ENCODE data around the gene LRRC27. TPM values are rescaled to one million over a fixed set of nuclear protein-coding genes. Genes with fewer than 3 reads are reported as not detected.
A peak's percentile ranks its signal among the peaks of the same experiment; 100 is the strongest.

Gene LRRC27
- total RNA-seq, 2 experiments from 2014 or later: 3.5 to 3.8 TPM

DNA sequence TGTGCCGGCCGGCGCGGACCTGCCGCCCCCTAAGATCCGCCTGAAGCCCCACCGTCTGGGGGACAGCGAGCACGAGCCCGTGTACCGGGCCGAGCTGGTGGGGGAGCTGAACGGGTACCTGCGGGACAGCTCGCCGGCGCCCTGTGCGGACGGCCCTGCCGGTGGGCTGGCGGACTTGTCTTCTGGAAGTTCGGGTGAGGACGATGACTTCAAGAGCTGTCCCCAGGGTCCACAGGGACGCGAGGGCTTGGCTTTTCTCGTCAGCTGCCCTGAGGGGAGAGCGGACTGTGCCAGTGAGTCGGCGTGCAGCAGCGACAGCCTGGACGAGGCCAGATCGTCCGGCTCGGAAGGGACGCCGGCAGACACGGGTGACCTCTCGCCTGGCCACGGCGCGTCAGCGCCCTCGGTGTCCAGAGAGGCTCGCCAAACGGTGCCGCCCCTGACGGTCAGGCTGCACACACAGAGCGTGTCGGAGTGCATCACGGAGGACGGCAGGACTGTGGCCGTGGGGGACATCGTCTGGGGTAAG is 73.5 kb downstream of the LRRC27 start:
- Mint-ChIP-seq H3K9me3 (no peaks in the 10 kb centered on the region), H3K4me3 (no peak overlapping the region), H3K27me3 (no peaks in the 10 kb centered on the region), H3K27ac (no peak overlapping the region), H3K4me1 (peaks cover 5% of the 10 kb centered on the region), H3K36me3 (no peaks in the 10 kb centered on the region)
- no peak for DNase-seq

DNA sequence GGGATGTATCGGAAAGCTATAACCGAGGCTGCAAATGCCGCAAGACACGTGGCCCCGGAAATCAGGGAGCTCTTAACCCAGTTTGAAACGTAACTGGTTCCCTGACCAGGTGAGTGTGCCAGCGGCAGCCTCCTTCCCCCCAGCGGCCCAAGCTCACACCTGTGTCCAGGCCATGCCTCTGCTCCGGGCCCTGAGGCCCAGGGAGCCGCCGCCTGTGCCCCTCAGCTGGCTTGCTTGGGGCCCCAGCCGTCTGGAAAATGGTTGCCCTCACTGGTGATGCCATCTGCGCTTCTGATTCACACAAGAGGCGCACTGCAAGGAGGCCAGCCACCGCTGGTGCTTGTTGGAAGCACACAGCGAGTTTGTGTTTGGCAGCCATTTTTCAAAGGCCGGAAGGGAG is 74.2 kb downstream of the LRRC27 start:
- Mint-ChIP-seq H3K9me3 (no peaks in the 10 kb centered on the region), H3K4me3 (no peak overlapping the region), H3K4me1 (peaks cover 5% of the 10 kb centered on the region), H3K36me3 (no peaks in the 10 kb centered on the region), H3K27ac (no peak overlapping the region), H3K27me3 (no peaks in the 10 kb centered on the region)
- no peak for DNase-seq

DNA sequence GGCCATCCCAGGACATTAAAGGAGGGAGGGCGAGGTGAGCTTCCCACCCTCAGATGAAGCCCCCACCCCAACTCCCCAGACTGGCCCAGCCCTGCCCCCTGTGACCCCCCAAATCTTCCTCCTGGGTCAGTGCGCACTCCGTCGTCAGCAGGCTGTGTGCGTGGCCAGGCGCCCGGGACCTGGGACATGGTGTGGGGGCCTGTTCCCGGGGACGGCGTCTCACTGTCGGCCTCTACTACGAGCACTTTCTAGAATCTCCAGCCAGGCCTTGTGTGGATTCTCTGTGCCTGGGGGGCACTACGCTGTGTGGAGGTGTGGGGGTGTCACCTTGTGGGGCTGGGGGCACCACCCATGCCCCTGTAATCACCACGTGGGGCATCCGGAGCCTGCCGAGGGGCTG is 74.8 kb downstream of the LRRC27 start:
- Mint-ChIP-seq H3K9me3 (no peaks in the 10 kb centered on the region), H3K36me3 (no peaks in the 10 kb centered on the region), H3K4me1 (peaks cover 5% of the 10 kb centered on the region), H3K4me3 (no peak overlapping the region), H3K27me3 (no peaks in the 10 kb centered on the region), H3K27ac (no peak overlapping the region)
- DNase-seq: no peak

DNA sequence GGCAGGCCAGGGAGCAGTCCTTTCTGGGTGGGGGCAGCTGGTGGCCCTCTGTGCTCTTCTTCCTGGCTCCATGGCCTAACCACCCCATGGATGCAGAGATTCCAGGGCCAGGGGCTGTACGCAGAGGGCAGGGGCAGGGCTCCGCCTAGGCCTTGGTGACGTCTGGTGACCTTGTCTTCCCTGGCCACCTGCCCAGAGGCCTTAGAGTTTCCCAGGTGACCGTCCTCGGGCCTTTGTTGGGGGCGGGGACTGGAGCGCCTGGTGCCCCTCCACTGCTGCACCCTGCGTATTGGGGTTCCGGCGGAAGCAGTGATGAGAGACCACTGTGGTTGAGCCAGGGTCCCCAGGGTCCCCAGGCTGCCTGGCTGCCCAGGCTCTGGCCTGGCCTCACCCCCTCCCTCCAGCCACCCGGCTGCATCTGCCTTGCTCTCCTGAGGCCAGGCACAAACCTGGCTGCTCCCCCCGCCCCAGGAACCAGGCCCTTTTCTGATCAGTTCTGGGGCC is 75.3 kb downstream of the LRRC27 start:
- DNase-seq: no peak
- Mint-ChIP-seq H3K27ac (peak overlapping the region; percentile 62), H3K9me3 (no peaks in the 10 kb centered on the region), H3K36me3 (no peaks in the 10 kb centered on the region), H3K4me1 (peaks cover 5% of the 10 kb centered on the region), H3K27me3 (no peaks in the 10 kb centered on the region), H3K4me3 (no peak overlapping the region)

DNA sequence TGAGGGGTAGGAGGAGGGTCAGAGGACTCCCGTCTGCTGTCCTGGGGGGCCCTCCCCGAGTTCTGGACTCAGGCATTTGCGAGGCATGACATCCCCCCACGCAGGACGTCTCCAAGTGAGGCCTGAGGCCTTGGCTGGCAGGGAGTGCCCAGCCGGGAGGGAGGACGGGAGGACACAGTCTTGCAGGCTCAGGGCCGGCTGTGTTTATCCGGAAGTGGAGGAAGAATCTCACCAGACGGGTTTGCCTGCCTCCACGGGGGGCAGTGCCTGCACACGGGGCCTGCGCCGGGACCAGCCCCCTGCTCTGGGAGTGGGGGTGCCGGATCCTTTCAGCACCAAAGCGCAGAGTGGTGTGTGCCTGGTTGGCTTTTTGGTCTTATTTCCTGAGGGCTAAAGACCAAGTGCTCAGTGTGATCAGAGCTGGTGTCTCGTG is 75.9 kb downstream of the LRRC27 start:
- H3K36me3 Mint-ChIP-seq: no peaks in the 10 kb centered on the region

DNA sequence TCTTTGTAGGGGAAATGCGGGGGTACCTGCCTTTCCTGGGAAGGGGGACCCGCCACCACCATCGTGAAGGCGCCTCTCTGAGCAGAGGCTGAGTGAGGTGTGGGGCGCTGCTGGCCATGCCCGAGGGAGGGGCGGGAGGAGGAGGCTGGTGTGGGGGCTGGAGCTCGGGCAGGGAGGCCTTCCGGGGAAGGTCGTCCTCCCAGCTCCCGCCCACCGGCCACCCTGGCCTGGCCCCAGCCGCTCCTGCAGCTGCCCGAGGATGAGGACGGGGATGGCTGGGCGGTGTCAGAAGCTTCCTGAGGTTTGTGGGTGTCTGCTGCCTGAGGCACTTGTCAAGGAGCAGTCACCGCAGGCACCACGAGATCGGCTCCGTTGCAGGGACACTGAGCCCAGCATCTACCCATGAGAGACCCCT is 76.4 kb downstream of the LRRC27 start:
- Mint-ChIP-seq H3K27me3 (no peaks in the 10 kb centered on the region), H3K36me3 (no peaks in the 10 kb centered on the region), H3K27ac (no peak overlapping the region), H3K9me3 (no peaks in the 10 kb centered on the region), H3K4me3 (peak overlapping the region; percentile 29), H3K4me1 (peaks cover 5% of the 10 kb centered on the region)
- DNase-seq: peak; percentile 36

More for the DNA sequence above, 75.9 kb downstream of the LRRC27 start:
- Mint-ChIP-seq H3K9me3 (no peaks in the 10 kb centered on the region), H3K27ac (peak overlapping the region; percentile 62), H3K4me1 (peaks cover 5% of the 10 kb centered on the region), H3K4me3 (peak overlapping the region; percentile 29), H3K27me3 (no peaks in the 10 kb centered on the region)
- DNase-seq: no peak

DNA sequence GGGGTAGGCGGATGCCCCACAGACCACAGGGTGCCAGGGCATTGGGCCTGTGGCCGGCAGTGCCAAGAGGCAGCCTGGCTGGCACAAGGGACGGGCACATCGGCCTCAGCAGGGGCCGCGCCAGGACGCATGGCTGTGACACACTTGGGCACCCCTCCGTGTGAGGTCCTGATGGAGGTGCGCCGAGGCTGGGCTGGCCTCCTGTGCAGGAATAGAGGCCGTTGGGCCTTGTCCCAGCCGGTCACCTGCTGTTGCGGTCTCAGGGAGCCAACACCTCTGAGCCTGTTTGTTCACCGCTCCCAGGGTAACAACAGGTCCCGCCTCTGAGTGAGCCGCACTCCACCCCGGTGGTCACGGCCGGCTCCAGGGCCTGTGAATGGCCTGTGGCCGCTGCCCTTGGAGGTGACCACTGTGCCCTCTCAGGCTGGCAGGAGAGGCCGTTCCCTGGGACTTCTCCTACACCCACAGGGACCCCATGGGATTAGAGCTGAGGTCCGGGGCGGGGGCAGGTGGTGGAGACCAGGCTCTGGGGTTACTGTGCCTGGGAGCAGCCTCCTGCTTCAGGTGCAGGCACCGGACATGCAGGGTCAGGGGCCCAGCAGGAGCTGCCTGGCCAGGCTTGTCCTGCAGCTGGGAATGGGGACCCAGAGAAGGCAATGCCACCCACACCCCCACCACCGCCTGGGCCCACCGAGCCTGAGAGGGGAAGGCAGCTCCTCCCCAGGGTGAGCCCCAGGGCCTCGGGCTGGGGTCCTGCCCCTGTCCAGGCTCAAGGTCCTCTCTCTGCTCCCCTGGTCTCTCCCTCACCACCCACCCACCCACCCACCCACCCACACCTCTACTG is 77.1 kb downstream of the LRRC27 start:
- H3K4me3 Mint-ChIP-seq: no peak overlapping the region
- H3K4me1 Mint-ChIP-seq: peaks cover 5% of the 10 kb centered on the region
- H3K27me3 Mint-ChIP-seq: no peaks in the 10 kb centered on the region
- H3K9me3 Mint-ChIP-seq: no peaks in the 10 kb centered on the region
- H3K36me3 Mint-ChIP-seq: no peaks in the 10 kb centered on the region
- no peak for DNase-seq
- H3K27ac Mint-ChIP-seq: no peak overlapping the region

DNA sequence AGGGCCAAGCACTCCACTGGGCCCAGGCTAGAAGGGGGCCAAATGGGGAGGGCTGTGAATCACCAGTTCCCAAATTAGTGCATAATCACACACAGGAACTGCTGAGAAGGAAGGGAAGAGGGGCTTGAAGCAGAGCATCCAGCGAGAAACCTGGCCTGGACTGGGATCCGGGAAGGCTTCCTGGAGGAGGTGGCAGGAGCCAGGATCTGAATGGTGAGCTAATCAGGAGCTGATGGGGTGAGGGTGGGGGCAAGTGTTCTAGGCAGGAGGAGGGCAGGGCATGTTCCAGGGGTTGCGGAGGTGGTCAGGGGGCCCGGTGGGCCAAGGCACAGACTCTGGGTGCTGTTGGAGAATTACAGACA is 77.7 kb downstream of the LRRC27 start:
- Mint-ChIP-seq H3K36me3 (no peaks in the 10 kb centered on the region), H3K27ac (no peak overlapping the region), H3K9me3 (no peaks in the 10 kb centered on the region), H3K4me3 (no peak overlapping the region), H3K4me1 (peaks cover 5% of the 10 kb centered on the region), H3K27me3 (no peaks in the 10 kb centered on the region)
- no peak for DNase-seq

DNA sequence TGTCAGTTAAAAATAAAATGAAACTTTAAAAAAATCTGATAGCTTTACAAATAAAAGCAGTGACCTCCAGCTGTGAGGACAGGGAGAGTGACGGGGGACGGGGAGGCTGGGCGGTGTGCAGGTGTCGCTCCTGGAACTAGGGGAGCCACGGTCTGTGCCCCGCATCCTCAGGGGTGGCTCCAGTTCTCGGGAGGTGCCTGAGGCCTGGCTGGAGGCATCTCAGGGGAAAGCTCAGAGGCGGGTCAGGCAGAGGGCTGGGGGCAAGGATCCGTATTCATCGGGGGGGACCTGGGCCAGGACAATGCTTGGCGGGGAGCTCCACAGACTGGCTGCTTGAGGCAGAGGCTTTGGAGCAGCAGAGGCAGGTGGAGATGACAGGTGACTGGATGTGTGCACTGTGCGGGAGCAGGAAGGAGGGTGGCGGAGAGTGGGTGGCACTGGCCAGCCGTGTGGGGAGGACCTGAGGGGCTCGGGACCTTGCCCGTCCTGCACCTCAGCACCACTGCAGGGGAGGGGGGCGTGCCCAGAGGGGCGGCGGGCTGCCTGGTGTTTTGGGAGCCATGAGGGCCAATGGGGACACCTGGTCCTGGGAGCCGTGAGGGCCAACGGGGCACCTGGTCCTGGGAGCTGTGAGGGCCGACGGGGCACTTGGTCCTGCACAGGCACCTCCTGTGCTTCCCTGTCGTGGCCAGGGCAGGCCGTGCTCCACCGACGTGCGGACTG is 78.2 kb downstream of the LRRC27 start:
- no peaks in the 10 kb centered on the region for H3K27me3 Mint-ChIP-seq
- H3K4me3 Mint-ChIP-seq: no peak overlapping the region
- DNase-seq: no peak
- no peaks in the 10 kb centered on the region for H3K9me3 Mint-ChIP-seq
- H3K36me3 Mint-ChIP-seq: no peaks in the 10 kb centered on the region
- peaks cover 5% of the 10 kb centered on the region for H3K4me1 Mint-ChIP-seq
- no peak overlapping the region for H3K27ac Mint-ChIP-seq

DNA sequence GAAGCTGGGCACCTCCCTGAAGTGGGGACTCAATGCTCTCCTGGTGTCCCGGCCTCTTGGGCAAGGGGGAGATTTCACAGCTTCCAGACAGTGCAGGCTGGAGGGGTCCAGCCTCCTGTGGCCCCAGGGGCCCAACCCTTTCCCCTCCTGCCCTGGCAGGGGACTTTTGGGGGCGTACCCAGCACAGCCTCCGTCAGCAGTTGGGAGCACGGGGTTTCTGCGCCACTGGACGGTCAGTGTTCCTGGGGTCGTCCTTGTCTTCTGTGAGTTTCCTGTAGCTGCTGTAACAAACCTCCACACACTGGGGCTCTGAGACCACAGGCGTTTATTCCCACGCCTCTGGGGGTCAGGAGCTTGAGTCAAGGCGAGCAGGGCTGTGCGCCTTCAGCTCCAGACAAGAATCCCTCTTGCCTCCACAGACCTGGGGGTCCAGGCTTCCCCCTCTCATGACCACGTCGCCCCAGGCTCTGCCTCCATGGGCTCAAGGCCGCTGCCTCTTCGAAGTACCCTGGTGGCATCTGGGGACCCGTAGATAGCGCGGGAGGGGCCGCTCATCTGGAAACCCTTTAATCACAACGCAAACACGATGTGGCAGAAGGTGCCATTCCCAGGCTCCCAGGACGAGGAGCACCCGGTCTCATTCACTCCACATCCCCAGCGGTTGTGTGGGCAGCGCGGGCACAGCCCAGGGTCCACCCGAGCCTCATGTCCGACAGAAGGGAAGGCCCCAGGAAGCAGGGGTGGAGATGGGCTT is 79.0 kb downstream of the LRRC27 start:
- Mint-ChIP-seq H3K36me3 (no peaks in the 10 kb centered on the region), H3K27me3 (no peaks in the 10 kb centered on the region), H3K4me1 (peaks cover 5% of the 10 kb centered on the region), H3K9me3 (no peaks in the 10 kb centered on the region), H3K4me3 (no peak overlapping the region), H3K27ac (no peak overlapping the region)
- no peak for DNase-seq

DNA sequence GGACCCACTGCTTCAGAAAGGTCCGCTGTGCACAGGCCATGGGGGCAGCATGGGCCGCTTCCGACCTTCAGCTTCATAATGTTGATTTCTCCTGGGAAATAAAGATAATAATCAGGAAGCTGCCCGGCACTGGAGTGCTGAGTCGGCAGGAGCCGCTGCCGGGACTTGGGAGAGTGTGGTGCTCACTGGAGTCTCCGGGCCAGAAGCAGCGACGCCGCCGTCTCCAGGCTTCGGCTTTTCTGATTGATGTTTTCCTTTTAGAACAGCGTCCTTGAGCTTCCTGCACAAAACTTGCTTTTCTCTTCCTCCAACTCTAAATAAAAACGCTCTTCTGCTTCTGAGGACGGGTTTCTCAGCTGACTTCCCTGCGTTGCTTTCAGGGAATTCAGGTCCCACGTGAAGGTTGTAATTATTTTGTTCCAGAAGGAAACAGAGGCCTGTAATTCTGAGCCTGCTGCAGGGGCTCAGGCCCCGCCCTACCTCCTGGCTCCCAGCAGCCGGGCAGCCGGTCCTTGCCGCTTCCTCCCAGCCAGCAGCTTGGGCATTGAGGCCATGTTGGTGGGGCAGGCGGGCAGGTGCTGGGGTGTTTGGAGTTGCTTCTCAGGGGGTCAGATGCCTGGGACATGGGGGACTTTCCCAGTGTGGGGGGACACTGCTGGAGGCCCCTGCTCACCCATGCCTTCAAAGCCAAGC is 79.7 kb downstream of the LRRC27 start:
- no peaks in the 10 kb centered on the region for H3K27me3 Mint-ChIP-seq
- H3K4me1 Mint-ChIP-seq: peaks cover 5% of the 10 kb centered on the region
- no peaks in the 10 kb centered on the region for H3K36me3 Mint-ChIP-seq
- no peak overlapping the region for H3K4me3 Mint-ChIP-seq
- no peaks in the 10 kb centered on the region for H3K9me3 Mint-ChIP-seq
- no peak overlapping the region for H3K27ac Mint-ChIP-seq
- DNase-seq: no peak

DNA sequence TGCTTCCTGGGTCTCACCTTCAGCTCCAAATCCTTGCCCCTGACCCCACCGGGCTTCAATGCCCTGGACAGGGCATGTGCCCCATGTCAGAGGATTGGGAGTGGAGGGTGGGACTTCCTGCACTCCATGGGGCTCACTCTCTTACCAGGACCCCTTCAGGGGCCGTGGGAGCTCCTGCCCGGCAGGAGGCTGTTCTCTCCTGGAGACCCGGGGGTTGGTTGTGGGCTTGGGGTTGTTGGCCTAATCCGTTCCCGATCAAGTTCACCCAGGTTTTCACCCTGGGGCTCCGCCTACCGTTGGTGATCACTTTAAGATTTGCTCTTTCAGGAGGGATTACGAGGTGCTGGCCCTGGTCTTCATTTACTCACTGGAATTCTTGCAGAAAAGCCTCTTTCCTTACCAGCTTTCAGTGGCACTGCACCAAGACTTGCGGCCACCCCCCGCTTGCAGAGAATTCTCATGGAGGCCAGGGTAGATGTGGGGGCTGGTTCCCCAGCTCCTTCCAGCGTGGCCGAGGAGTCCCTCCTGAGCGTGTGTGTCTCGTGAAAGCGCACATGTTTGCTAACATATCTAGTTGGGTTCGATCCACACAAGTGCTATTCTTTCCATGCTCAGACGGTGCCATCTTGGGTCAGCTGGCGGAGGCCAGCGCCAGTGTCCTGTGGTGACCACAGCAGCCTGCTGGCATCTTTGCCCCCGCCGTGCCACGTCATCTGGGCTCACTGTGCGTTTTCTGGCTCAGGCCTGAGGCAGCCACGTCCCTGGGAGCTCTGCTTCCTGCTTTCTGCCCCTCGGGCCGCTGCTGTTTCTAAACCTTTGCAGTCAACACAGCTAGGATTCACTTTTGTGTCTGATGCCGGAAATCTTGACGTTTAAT is 80.6 kb downstream of the LRRC27 start:
- Mint-ChIP-seq H3K27ac (no peak overlapping the region), H3K36me3 (no peaks in the 10 kb centered on the region), H3K4me3 (no peak overlapping the region), H3K27me3 (no peaks in the 10 kb centered on the region), H3K4me1 (peaks cover 5% of the 10 kb centered on the region), H3K9me3 (no peaks in the 10 kb centered on the region)
- no peak for DNase-seq

DNA sequence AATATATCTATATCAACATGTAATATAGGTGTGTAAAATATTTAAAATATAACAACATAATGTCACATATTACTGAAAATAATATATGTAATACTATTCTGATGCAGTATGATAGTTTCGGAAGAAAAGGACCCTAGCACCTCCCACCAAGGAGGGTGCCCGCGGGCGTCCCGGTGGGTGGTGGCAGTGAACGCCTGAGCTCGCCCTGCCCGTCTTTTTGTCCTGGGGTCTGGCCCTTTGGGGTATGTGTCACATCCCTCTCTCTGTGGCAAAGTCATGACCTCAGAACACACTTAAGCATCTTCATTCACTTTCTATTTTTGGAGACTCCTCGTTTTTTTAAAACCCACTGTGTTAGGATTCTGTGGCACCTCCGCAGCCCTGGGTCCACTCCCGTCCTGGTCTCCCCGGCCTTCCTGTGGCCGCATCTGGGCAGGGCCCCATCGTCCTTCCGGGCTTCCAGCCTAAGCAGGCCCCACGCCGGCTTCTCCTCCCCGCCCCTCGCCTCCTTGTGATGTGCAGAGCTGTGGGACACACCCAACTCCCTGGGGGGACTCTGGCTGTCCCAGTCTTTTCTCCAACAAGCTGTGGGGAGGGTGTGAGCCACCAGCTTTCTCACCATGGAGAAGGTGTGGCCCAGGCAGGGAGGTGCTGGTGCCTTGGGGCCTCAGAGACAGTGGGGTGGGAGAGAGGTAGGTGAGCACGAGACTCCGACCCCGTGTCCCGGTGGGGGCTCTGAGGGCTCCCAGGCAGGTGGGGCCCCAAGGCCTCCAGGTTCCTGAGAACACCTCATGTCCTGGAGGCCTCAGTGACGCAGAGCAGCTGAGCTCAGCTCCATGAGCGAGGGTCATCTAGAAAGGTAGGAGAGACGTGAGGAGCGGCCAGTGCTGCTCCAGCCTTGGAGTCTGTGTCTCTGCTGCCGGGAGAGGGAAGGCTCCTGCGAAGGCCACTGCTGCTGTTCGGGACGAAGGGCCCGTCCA is 81.5 kb downstream of the LRRC27 start:
- Mint-ChIP-seq H3K4me1 (no peaks in the 10 kb centered on the region), H3K9me3 (no peaks in the 10 kb centered on the region), H3K36me3 (no peaks in the 10 kb centered on the region), H3K4me3 (no peak overlapping the region), H3K27me3 (no peaks in the 10 kb centered on the region), H3K27ac (no peak overlapping the region)
- no peak for DNase-seq
